Activated effector memory CD4-positive, alpha-beta T cell treated with anti-CD3 and anti-CD28 coated beads, Interleukin-2, amount 50 U/mL, for 16 hours (primary cell): ENCODE data around the gene ZMYM5.
A peak's percentile ranks its signal among the peaks of the same experiment; 100 is the strongest.

Source experiments
- DNase-seq: peaks from one replicate; pipeline ENCODE4 v3.0.0-alpha.2; 2020

ZMYM5 gene

GRCh38 chr13:19818223-19818842 lies 45.1 kb downstream of the ZMYM5 start:
- peak; percentile 79 for DNase-seq

DNA sequence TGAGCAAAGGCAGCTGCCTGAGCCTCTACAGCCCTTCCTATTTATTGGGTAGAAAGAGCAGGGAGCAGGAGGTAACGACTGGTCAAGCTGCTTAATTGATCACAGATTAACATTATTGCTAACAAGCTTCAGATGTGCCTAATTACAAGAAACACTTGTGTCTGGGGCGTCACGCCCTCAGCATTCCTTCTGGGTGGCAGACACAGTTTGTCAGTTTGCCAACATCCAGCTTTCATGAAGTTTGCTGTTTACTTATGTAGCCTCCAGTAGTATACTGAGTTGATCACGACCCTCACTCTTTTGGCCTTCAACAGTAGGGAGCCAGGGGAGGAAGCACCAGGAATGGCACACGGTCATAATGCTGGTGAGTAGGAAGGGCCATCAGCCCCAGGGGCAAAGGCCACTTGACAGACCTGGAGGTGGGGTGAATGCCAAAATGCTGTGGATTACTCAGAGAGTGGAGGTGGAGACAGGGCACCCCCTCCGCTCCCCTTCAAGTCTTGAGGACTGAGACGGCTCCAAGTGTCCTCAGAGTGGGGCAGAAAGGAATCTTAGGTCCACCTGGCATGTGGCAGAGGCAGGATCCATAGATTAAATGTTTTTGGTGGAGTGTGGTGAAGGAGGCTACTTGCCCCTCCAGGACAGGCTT lies 45.8 kb downstream of the ZMYM5 start:
- DNase-seq, result peak; percentile 37

DNA sequence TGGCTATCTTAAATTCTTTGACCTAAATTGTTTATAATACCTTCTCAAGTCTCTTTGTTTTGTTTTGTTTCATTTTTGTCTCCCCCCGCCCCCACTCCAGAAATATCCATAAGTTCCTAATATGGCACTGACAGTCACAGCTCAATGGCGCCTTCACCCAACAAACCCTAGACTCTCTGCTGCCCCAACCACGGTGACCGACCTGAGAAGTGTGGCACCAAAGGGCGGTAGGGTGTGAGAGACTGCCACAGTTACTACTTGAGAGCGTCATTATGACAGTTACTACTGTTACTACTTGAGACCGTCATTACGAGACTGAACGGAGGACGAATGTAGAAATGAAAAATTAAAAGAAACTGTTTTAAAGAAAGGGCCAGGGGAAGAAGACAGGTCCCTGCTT lies 46.3 kb downstream of the ZMYM5 start:
- peak; percentile 8 for DNase-seq

- DNase-seq, result peak; percentile 21
These were observed 47.6 kb downstream of the ZMYM5 start for GRCh38 chr13:19815842-19816241.

DNA sequence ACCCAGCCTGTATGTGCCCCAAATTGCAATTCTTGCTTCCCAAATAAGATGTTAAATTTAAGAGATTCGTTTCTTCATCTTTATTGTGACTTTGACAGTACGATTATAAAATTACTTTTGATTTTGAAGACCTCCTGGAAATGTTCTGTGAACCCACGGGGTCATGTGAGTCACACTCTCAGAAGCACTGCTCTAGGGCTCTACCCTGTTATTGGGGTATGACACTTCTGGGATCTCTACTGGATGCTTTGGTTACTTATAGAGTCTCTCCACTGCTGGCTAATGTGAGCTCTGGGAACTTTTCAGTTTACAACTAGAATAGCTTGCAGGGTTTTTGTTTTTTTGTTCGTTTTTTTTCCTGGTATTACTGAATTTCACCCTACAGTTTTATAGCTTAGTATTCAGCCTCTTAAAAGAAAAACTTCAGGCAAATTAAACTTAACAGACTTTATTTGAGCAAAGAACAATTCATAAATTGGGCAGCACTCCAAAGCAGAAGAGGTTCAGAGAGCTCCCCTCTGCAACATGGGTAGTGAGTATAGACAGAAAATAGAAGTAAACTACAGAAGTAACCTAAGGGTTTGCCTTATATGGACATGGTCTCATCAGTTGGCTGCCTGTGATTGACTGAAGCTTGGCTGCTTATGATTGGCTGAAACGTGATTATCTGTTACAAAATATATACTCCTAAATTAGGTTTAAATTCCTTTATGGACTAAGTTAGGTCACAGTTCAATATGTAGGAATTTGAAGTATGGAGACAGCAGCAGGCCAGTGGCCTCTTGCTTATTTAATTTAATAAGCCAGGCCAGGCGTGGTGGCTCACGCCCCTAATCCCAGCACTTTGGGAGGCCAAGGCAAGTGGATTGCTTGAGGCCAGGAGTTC lies 52.2 kb downstream of the ZMYM5 start:
- peak; percentile 10 for DNase-seq

- DNase-seq, result no peak
These were observed 53.3 kb downstream of the ZMYM5 start for GRCh38 chr13:19810151-19810550.

GRCh38 chr13:19805765-19806164 lies 57.7 kb downstream of the ZMYM5 start:
- DNase-seq, result no peak

DNA sequence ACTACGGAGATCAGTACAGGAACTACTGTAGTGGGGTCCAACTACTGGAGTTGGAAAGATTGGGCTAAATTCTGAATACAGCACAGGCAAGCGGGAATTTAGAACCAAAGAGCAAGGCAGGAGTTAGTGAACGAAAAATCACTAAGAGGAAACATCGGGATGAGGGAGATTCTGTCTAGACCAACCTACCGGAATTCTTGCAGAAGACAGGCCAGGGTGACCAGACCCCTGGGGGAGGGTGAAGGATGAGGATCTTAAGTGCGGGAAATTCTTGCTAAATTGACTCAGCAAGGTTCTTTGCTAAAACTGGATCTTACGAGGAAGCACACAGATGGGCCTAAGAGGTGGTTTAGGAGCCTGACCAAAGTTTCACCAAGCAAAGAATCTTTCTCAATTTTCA lies 67.5 kb downstream of the ZMYM5 start:
- no peak for DNase-seq

- no peak for DNase-seq
These were observed 68.8 kb downstream of the ZMYM5 start for GRCh38 chr13:19794631-19795030.

- DNase-seq, result no peak
These were observed 71.4 kb downstream of the ZMYM5 start for GRCh38 chr13:19791953-19792537.

DNA sequence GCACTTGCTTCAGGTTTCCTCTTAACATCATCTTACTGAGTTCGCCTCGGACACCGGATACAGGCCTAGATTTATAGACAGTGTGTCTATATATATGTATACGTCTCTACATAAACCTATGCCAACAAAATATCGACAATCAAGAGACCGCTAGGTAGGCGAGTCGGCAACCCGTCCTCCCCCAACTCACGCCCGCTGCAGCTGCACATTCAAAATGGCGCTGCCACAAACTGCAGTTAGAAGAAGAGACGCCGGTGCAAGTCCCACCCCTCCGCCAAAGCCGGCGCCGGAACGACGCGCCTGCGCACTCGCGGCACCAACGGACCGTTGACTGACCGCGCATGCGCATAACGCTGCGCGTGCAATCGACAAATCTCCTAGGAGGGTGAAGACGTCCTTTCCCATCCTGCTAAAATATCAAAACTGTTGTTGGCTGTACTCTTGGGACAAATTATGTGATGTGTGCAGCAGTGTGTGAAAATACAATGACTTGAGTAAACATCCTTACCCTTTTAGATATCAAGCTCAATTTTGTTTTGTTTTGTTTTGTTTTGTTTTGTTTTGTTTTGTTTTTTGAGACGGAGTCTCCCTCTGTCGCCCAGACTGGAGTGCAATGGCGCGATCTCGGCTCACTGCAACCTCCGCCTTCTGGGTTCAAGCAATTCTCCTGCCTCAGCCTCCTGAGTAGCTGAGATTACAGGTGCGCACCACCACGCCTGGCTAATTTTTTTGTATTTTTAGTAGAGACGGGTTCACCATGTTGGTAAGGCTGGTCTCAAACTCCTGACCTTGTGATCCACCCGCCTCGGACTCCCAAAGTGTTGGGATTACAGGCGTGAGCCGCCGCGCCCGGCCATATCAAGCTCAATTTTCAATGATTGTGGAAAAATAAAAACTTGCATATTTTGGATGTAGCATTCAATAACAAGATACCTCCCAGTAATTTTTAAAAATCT lies 80.4 kb downstream of the ZMYM5 start, which contains the start of gene PSPC1:
Gene PSPC1 (minus strand): TSS at position 219 of the 956 bp plus-strand sequence. CDS start 188 bp downstream, at position 31.
- DNase-seq, result peak; percentile 98

GRCh38 chr13:19782049-19782726 lies 81.3 kb downstream of the ZMYM5 start:
- DNase-seq, result peak; percentile 85

DNA sequence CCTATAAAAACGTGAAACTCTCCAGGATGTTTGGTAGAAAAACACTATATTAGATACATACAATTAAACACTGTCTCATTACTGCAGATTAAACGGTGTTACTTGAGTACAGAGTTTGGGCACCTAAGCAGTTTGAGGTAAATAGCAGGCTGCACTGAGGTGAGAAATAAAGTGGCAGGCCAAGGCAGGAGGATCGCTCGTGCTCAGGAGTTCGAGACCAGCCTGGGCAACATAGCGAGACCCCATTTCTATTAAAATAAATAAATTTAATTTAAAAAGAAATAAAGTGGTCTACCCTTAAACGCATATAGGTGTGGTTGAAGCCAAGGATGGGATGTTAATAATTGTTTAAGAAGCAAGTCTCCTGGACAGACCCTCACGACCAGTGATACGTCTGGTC lies 81.9 kb downstream of the ZMYM5 start:
- no peak for DNase-seq

- peak; percentile 58 for DNase-seq
These were observed 82.6 kb downstream of the ZMYM5 start for GRCh38 chr13:19780753-19781418.
